B cell (primary cell): Measurements from ENCODE around the gene ZMIZ1. TPM values are rescaled to one million over a fixed set of nuclear protein-coding genes. Genes with fewer than 3 reads are reported as not detected.

Experiments used
- ATAC-seq: fragments of 200-7000 bp; cut with Tn5 transposase; one replicate; pipeline ENCODE4 v1.10.0; 2021; ENCODE audit warnings: low read depth, mild to moderate bottlenecking, moderate number of reproducible peaks, moderate library complexity
- CTCF ChIA-PET: fragments of 350-600 bp; sonication (Branson Sonifier 250); formaldehyde crosslinking; loops from one replicate; lab custom pipeline; 2021; ENCODE audit warnings: antibody characterized with exemption, inconsistent platforms; lab: Charles Lee
- POLR2A ChIA-PET: fragments of 350-600 bp; sonication (Branson Sonifier 250); formaldehyde crosslinking; loops from one replicate; lab custom pipeline; 2021; ENCODE audit warnings: antibody characterized with exemption; lab: Charles Lee
- DNase-seq: peaks from one replicate; pipeline ENCODE4 v3.0.0; 2013
- H2AFZ ChIP-seq: 2 replicates; pipeline ENCODE4 v1.6.1; 2012; ENCODE audit warnings: mild to moderate bottlenecking, low read depth, low read length; ENCODE audit not compliant: insufficient read depth, poor library complexity, severe bottlenecking
- H3K27ac ChIP-seq, 2 donors: 1 replicate in 1 of 2; 2 replicates in 1 of 2; pipeline ENCODE4 v1.5.1; 2012 to 2013; ENCODE audit warnings: low read length in 2 of 2, mild to moderate bottlenecking in 2 of 2, moderate library complexity in 1 of 2
- H3K27me3 ChIP-seq, 4 experiments: fragments of 200-600 bp in 1 of 4; sonication (generic) in 1 of 4; replicated peaks in 1 of 4; 1 replicate in 2 of 4; 2 replicates in 2 of 4; pipeline versions ENCODE4 v1.6.1 to v1.7.0; 2013 to 2016; ENCODE audit warnings: low read length in 3 of 4, mild to moderate bottlenecking in 2 of 4, mixed read lengths in 1 of 4, moderate library complexity in 1 of 4; ENCODE audit not compliant: insufficient read depth in 4 of 4, control insufficient read depth in 3 of 4; ENCODE audit errors: control extremely low read depth in 1 of 4
- H3K36me3 ChIP-seq, 2 experiments: replicated peaks in 1 of 2; 1 replicate in 1 of 2; 2 replicates in 1 of 2; pipeline versions ENCODE4 v1.6.1 to v1.7.1; 2013; ENCODE audit warnings: low read length in 1 of 2; ENCODE audit not compliant: insufficient read depth in 2 of 2, control insufficient read depth in 1 of 2; ENCODE audit errors: control extremely low read depth in 1 of 2, extremely low read depth in 1 of 2
- H3K4me1 ChIP-seq, 2 donors: fragments of 200-600 bp in 1 of 2; sonication (generic) in 1 of 2; 1 replicate in 1 of 2; 2 replicates in 1 of 2; pipeline versions ENCODE4 v1.5.1 to v1.6.1; 2013 to 2017; ENCODE audit warnings: low read length in 2 of 2; ENCODE audit not compliant: control insufficient read depth in 2 of 2, insufficient read depth in 2 of 2
- H3K4me2 ChIP-seq: replicated peaks from 2 replicates; pipeline ENCODE3; 2012; ENCODE audit warnings: mild to moderate bottlenecking, low read depth, low read length; ENCODE audit not compliant: poor library complexity, severe bottlenecking
- H3K4me3 ChIP-seq, 5 experiments: fragments of 200-600 bp in 1 of 5; sonication (generic) in 1 of 5; 1 replicate in 3 of 5; 2 replicates in 2 of 5; pipeline versions ENCODE4 v1.5.1 to v1.7.0; 2011 to 2016; ENCODE audit warnings: low read length in 4 of 5, mild to moderate bottlenecking in 4 of 5, low read depth in 2 of 5, control low read depth in 1 of 5, moderate library complexity in 1 of 5; ENCODE audit not compliant: insufficient read depth in 1 of 5; ENCODE audit errors: control extremely low read depth in 1 of 5, extremely low read depth in 1 of 5
- H3K79me2 ChIP-seq: fragments of 200-600 bp; sonication (generic); one replicate; pipeline ENCODE4 v1.6.0; 2016; ENCODE audit warnings: low read length; ENCODE audit not compliant: control insufficient read depth, insufficient read depth
- H3K9ac ChIP-seq: fragments of 200-600 bp; sonication (generic); 2 replicates; pipeline ENCODE4 v1.6.1; 2017; ENCODE audit warnings: mild to moderate bottlenecking, low read length, moderate library complexity
- H3K9me3 ChIP-seq, 3 donors: one replicate each; pipeline versions ENCODE4 v1.6.1 to v1.7.1; 2013; ENCODE audit warnings: low read length in 2 of 3; ENCODE audit not compliant: control insufficient read depth in 2 of 3, insufficient read depth in 1 of 3; ENCODE audit errors: control extremely low read depth in 1 of 3
- H4K20me1 ChIP-seq: 2 replicates; pipeline ENCODE4 v1.6.0; 2012; ENCODE audit warnings: mild to moderate bottlenecking, low read length; ENCODE audit not compliant: insufficient read depth, control insufficient read depth, poor library complexity, severe bottlenecking
- H3K27ac Mint-ChIP-seq: one replicate; pipeline ENCODE4 v1.8.0; 2021; ENCODE audit warnings: mixed read lengths
- H3K27me3 Mint-ChIP-seq: one replicate; pipeline ENCODE4 v1.8.0; 2021; ENCODE audit warnings: mixed read lengths
- H3K4me1 Mint-ChIP-seq: one replicate; pipeline ENCODE4 v1.8.0; 2021; ENCODE audit warnings: mixed read lengths
- H3K4me3 Mint-ChIP-seq: one replicate; pipeline ENCODE4 v1.8.0; 2021; ENCODE audit warnings: mixed read lengths
- H3K9me3 Mint-ChIP-seq: one replicate; pipeline ENCODE4 v1.8.0; 2022; ENCODE audit warnings: mixed read lengths; ENCODE audit not compliant: insufficient read depth
- CTCF ChIP-seq: fragments of 200-600 bp; IDR thresholded peaks from one replicate; pipeline ENCODE4 v1.8.0; 2022; ENCODE audit warnings: antibody characterized with exemption, mild to moderate bottlenecking
- EZH2 ChIP-seq: IDR thresholded peaks from 2 replicates; pipeline ENCODE4 v1.6.1; 2012; ENCODE audit warnings: borderline replicate concordance, low read depth, mild to moderate bottlenecking, moderate library complexity, low read length; ENCODE audit not compliant: insufficient read depth, poor library complexity, severe bottlenecking
- WGBS: methylation state at CpG from one replicate; pipeline ENCODE4 v1.1.5; 2013; ENCODE audit warnings: missing lambda C conversion rate; ENCODE audit not compliant: insufficient coverage; 5-methylcytosine and 5-hydroxymethylcytosine counted together
- intact Hi-C: fragments of 100-400 bp; cut with micrococcal nuclease; formaldehyde crosslinking; loops from one replicate; pipeline ENCODE4 v1.10.0; 2022
- polyA plus RNA-seq: library from polyadenylated mRNA; depleted of rRNA; stranded (reverse); fragments of >200 nt; gene quantifications from 2 replicates; pipeline ENCODE4 v1.2.3, GENCODE V29; 2012
- total RNA-seq, 2 donors: library from RNA; stranded (reverse); fragments of 120-200 nt in 1 of 2; gene quantifications; 1 replicate in 1 of 2; 2 replicates in 1 of 2; pipeline versions ENCODE4 v1.2.3 to v1.2.4, GENCODE V29; 2013 to 2022

The ZMIZ1 gene
- total and polyA plus RNA-seq, 2 donors (not counting 1 experiment from before 2014, with no cell fraction given), result 14.3 to 64.9 TPM

GRCh38 chr10:79145517-79146470, 77.0 kb downstream of the ZMIZ1 start:
- no peak overlapping the region for H3K27ac ChIP-seq
- intact Hi-C loops, result no loop called here
- peaks cover 11% of the 10 kb centered on the region for H3K27me3 Mint-ChIP-seq
- no peak overlapping the region for H3K9ac ChIP-seq
- H3K4me1 Mint-ChIP-seq, result peaks cover 48% of the 10 kb centered on the region
- no peak overlapping the region for H3K4me3 ChIP-seq
- no peaks in the 10 kb centered on the region for H3K9me3 Mint-ChIP-seq
- H3K36me3 ChIP-seq, result no peaks in the 10 kb centered on the region
- peak overlapping the region; percentile 36 for H3K4me2 ChIP-seq
- H3K79me2 ChIP-seq, result no peaks in the 10 kb centered on the region
- TF ChIP-seq EZH2, result no peak
- TF ChIP-seq CTCF, result no peak
- ATAC-seq (no peak), DNase-seq (no peak)
- H3K4me1 ChIP-seq, result peaks cover 59 to 66% of the 10 kb centered on the region in 2 donors
- no peaks in the 10 kb centered on the region for H4K20me1 ChIP-seq
- ChIA-PET POLR2A (no interaction called here), CTCF (no interaction called here)
- H2AFZ ChIP-seq, result no peak overlapping the region
- no peak overlapping the region for H3K27ac Mint-ChIP-seq
- peaks cover 0 to 2% (median 0%) of the 10 kb centered on the region in 4 experiments for H3K27me3 ChIP-seq
- WGBS, result 94% methylated on average over 7 of the region's 9 CpGs
- H3K9me3 ChIP-seq, result no peaks in the 10 kb centered on the region
- H3K4me3 Mint-ChIP-seq, result no peak overlapping the region

- H3K79me2 ChIP-seq, result no peaks in the 10 kb centered on the region
- Mint-ChIP-seq H3K27me3 (peaks cover 7% of the 10 kb centered on the region), H3K4me3 (no peak overlapping the region), H3K4me1 (peaks cover 48% of the 10 kb centered on the region), H3K27ac (no peak overlapping the region), H3K9me3 (no peaks in the 10 kb centered on the region)
- POLR2A ChIA-PET, result no interaction called here
- H3K9ac ChIP-seq, result no peak overlapping the region
- CTCF ChIA-PET, result no interaction called here
- ATAC-seq (no peak), DNase-seq (no peak)
- H3K4me2 ChIP-seq, result peak overlapping the region; percentile 36
- intact Hi-C loops, result no loop called here
- H4K20me1 ChIP-seq, result no peaks in the 10 kb centered on the region
- H3K27me3 ChIP-seq, result peaks cover 0 to 2% (median 0%) of the 10 kb centered on the region in 4 experiments
- H3K36me3 ChIP-seq, result no peaks in the 10 kb centered on the region
- no peak overlapping the region for H3K27ac ChIP-seq
- TF ChIP-seq EZH2, result no peak
- no peak for TF ChIP-seq CTCF
- WGBS, result 29% methylated on average over 8 of the region's 13 CpGs
- H3K4me1 ChIP-seq, result peaks cover 59 to 66% of the 10 kb centered on the region in 2 donors
- peak overlapping the region; percentile 17 for H2AFZ ChIP-seq
- no peaks in the 10 kb centered on the region for H3K9me3 ChIP-seq
- H3K4me3 ChIP-seq, result no peak overlapping the region
These were observed 77.9 kb downstream of the ZMIZ1 start for GRCh38 chr10:79146611-79147130.
